H1 (cell line): ENCODE measurements around the gene DPY19L3. TPM values are rescaled to one million over a fixed set of nuclear protein-coding genes. Genes with fewer than 3 reads are reported as not detected.

Source experiments
- CTCF ChIA-PET: fragments of 300-600 bp; sonication (Branson Sonifier 250); formaldehyde crosslinking; loops from one replicate; lab custom pipeline; 2021; ENCODE audit not compliant: partially characterized antibody; lab: Charles Lee
- POLR2A ChIA-PET: fragments of 300-600 bp; sonication (Branson Sonifier 250); formaldehyde crosslinking; loops from one replicate; lab custom pipeline; 2021; ENCODE audit warnings: inconsistent platforms; ENCODE audit not compliant: partially characterized antibody; lab: Charles Lee
- DNase-seq, 2 experiments: peaks; one replicate each; pipeline versions ENCODE4 v3.0.0 to v3.0.0-alpha.2; 2010 to 2022; ENCODE audit warnings: low spot score in 2 of 2, low read depth in 1 of 2, mixed read lengths in 1 of 2
- FAIRE-seq: peaks from 2 replicates; lab custom pipeline; 2011; peaks lifted over from hg19 to GRCh38; lab: Jason Lieb, UNC
- H2AFZ ChIP-seq: 2 replicates; pipeline ENCODE4 v1.8.1; 2012; ENCODE audit warnings: low read length, inconsistent platforms
- H2AK5ac ChIP-seq: 2 replicates; pipeline ENCODE4 v1.6.1; 2013; ENCODE audit warnings: low read depth, low read length
- H2BK120ac ChIP-seq: replicated peaks from 2 replicates; pipeline ENCODE3; 2013; ENCODE audit warnings: low read depth, low read length, inconsistent platforms
- H2BK12ac ChIP-seq: 2 replicates; pipeline ENCODE4 v1.6.1; 2013; ENCODE audit warnings: low read depth, low read length
- H2BK15ac ChIP-seq: 2 replicates; pipeline ENCODE4 v1.6.1; 2013; ENCODE audit warnings: low read length
- H2BK20ac ChIP-seq: 2 replicates; pipeline ENCODE4 v1.6.1; 2013; ENCODE audit warnings: low read length
- H2BK5ac ChIP-seq: 2 replicates; pipeline ENCODE4 v1.6.1; 2013; ENCODE audit warnings: low read depth, low read length
- H3K14ac ChIP-seq: 2 replicates; pipeline ENCODE4 v1.6.1; 2013; ENCODE audit warnings: inconsistent platforms; ENCODE audit not compliant: insufficient read length
- H3K18ac ChIP-seq: 2 replicates; pipeline ENCODE4 v1.6.1; 2013; ENCODE audit warnings: low read length; ENCODE audit errors: extremely low read depth
- H3K23ac ChIP-seq: 2 replicates; pipeline ENCODE4 v1.6.1; 2013; ENCODE audit warnings: inconsistent platforms; ENCODE audit not compliant: insufficient read length
- H3K23me2 ChIP-seq: 2 replicates; pipeline ENCODE4 v1.6.1; 2013; ENCODE audit warnings: low read depth, low read length
- H3K27ac ChIP-seq: 2 replicates; pipeline ENCODE4 v1.6.1; 2011; ENCODE audit warnings: low read depth, low read length, inconsistent platforms
- H3K27me3 ChIP-seq, 4 experiments: replicated peaks in 1 of 4; 1 replicate in 1 of 4; 2 replicates in 3 of 4; pipeline versions ENCODE4 v1.6.1 to v1.8.1; 2011 to 2013; ENCODE audit warnings: low read length in 3 of 4, mild to moderate bottlenecking in 3 of 4, inconsistent platforms in 2 of 4, mixed read lengths in 2 of 4, moderate library complexity in 1 of 4; ENCODE audit not compliant: control insufficient read depth in 3 of 4, insufficient read depth in 3 of 4; ENCODE audit errors: extremely low read depth in 1 of 4
- H3K36me3 ChIP-seq, 4 experiments: 2 replicates each; pipeline versions ENCODE4 v1.6.1 to v1.8.1; 2011 to 2013; ENCODE audit warnings: mild to moderate bottlenecking in 4 of 4, low read length in 3 of 4, moderate library complexity in 2 of 4, control low read depth in 1 of 4, inconsistent platforms in 1 of 4; ENCODE audit not compliant: insufficient read depth in 4 of 4, control insufficient read depth in 2 of 4
- H3K4ac ChIP-seq: replicated peaks from 2 replicates; pipeline ENCODE3; 2013; ENCODE audit warnings: low read length, low read depth, mixed read lengths, inconsistent platforms; ENCODE audit not compliant: insufficient read length
- H3K4me1 ChIP-seq, 4 experiments: replicated peaks in 1 of 4; 1 replicate in 1 of 4; 2 replicates in 3 of 4; pipeline versions ENCODE4 v1.6.1 to v1.8.1; 2011 to 2013; ENCODE audit warnings: low read length in 3 of 4, inconsistent platforms in 2 of 4, mixed read lengths in 1 of 4; ENCODE audit not compliant: insufficient read depth in 4 of 4, control insufficient read depth in 3 of 4
- H3K4me2 ChIP-seq, 2 experiments: 2 replicates each; pipeline versions ENCODE4 v1.6.1 to v1.8.1; 2011 to 2013; ENCODE audit warnings: low read depth in 2 of 2, low read length in 2 of 2, control low read depth in 1 of 2, inconsistent platforms in 1 of 2, mild to moderate bottlenecking in 1 of 2; ENCODE audit not compliant: insufficient read depth in 1 of 2
- H3K4me3 ChIP-seq, 4 experiments: fragments of 200-600, 300-600 bp in 1 of 4; sonication (generic), shearing (Covaris generic), sonication (Bioruptor Twin) in 1 of 4; 2 replicates each; pipeline versions ENCODE4 v1.5.1 to v1.8.1; 2011 to 2016; ENCODE audit warnings: low read length in 4 of 4, low read depth in 3 of 4, control low read depth in 2 of 4, inconsistent platforms in 2 of 4, mild to moderate bottlenecking in 2 of 4, mixed read lengths in 1 of 4, moderate library complexity in 1 of 4; ENCODE audit not compliant: insufficient read depth in 2 of 4; ENCODE audit errors: extremely low read depth in 1 of 4
- H3K56ac ChIP-seq: replicated peaks from 2 replicates; pipeline ENCODE3; 2013; ENCODE audit warnings: low read depth, mild to moderate bottlenecking, mixed read lengths, low read length, inconsistent platforms; ENCODE audit not compliant: insufficient read length
- H3K79me1 ChIP-seq: 2 replicates; pipeline ENCODE4 v1.6.1; 2013; ENCODE audit warnings: low read depth, low read length, control low read depth
- H3K79me2 ChIP-seq, 2 experiments: 2 replicates each; pipeline versions ENCODE4 v1.6.1 to v1.8.1; 2012 to 2013; ENCODE audit warnings: low read length in 2 of 2, mild to moderate bottlenecking in 2 of 2, inconsistent platforms in 1 of 2; ENCODE audit not compliant: insufficient read depth in 2 of 2, control insufficient read depth in 1 of 2
- H3K9ac ChIP-seq, 4 experiments: replicated peaks in 1 of 4; 1 replicate in 1 of 4; 2 replicates in 3 of 4; pipeline versions ENCODE4 v1.6.1 to v1.8.1; 2011 to 2013; ENCODE audit warnings: low read depth in 3 of 4, low read length in 3 of 4, control low read depth in 2 of 4, mild to moderate bottlenecking in 2 of 4, moderate library complexity in 2 of 4, inconsistent platforms in 1 of 4; ENCODE audit errors: extremely low read depth in 1 of 4
- H3K9me3 ChIP-seq, 2 experiments: 2 replicates each; pipeline versions ENCODE4 v1.6.1 to v1.8.1; 2012 to 2013; ENCODE audit warnings: mild to moderate bottlenecking in 2 of 2, moderate library complexity in 2 of 2, control low read depth in 1 of 2, inconsistent platforms in 1 of 2, low read depth in 1 of 2, low read length in 1 of 2, mixed read lengths in 1 of 2; ENCODE audit not compliant: insufficient read depth in 2 of 2
- H4K20me1 ChIP-seq, 2 experiments: replicated peaks in 1 of 2; 2 replicates each; pipeline versions ENCODE3 to v1.8.1; 2011 to 2013; ENCODE audit warnings: inconsistent platforms in 2 of 2, low read length in 2 of 2, mild to moderate bottlenecking in 1 of 2; ENCODE audit not compliant: insufficient read depth in 2 of 2, control insufficient read depth in 1 of 2
- H4K5ac ChIP-seq: 2 replicates; pipeline ENCODE4 v1.6.1; 2013; ENCODE audit warnings: low read length, low read depth, mixed read lengths, inconsistent platforms; ENCODE audit not compliant: insufficient read length
- H4K8ac ChIP-seq: 2 replicates; pipeline ENCODE4 v1.8.0; 2013; ENCODE audit warnings: mild to moderate bottlenecking, moderate library complexity, low read length, inconsistent platforms; ENCODE audit not compliant: insufficient read depth; ENCODE audit errors: extremely low read depth
- H4K91ac ChIP-seq: replicated peaks from 2 replicates; pipeline ENCODE3; 2013; ENCODE audit warnings: low read length, mixed read lengths, inconsistent platforms; ENCODE audit not compliant: insufficient read length
- CBX5 ChIP-seq: fragments of 300-800, 300-1000 bp; sonication (generic); IDR thresholded peaks from 2 replicates; pipeline ENCODE4 v1.7.1; 2016; ENCODE audit warnings: antibody characterized with exemption, low read length, low read depth
- E2F6 ChIP-seq: IDR thresholded peaks from 2 replicates; pipeline ENCODE4 v1.6.1; 2012; ENCODE audit warnings: inconsistent platforms
- EZH2 ChIP-seq: fragments of 200-600 bp; sonication (generic); IDR thresholded peaks from 2 replicates; pipeline ENCODE4 v1.7.1; 2012; ENCODE audit warnings: low read depth, mild to moderate bottlenecking, moderate library complexity, low read length, inconsistent platforms; ENCODE audit not compliant: severe bottlenecking
- JUND ChIP-seq: IDR thresholded peaks from 2 replicates; pipeline ENCODE4 v1.6.1; 2011; ENCODE audit warnings: mild to moderate bottlenecking, improper control_type of control experiment, low read length
- KDM4A ChIP-seq: IDR thresholded peaks from one replicate; pipeline ENCODE4 v1.7.1; 2012; ENCODE audit warnings: low read depth, mild to moderate bottlenecking, moderate library complexity, low read length, inconsistent platforms; ENCODE audit not compliant: severe bottlenecking
- NANOG ChIP-seq: IDR thresholded peaks from 2 replicates; pipeline ENCODE4 v1.6.1; 2011; ENCODE audit warnings: low read length, low read depth, mild to moderate bottlenecking, inconsistent platforms; ENCODE audit not compliant: insufficient read depth, poor library complexity, severe bottlenecking
- RAD21 ChIP-seq, 2 experiments: IDR thresholded peaks in 1 of 2; conservative IDR thresholded peaks in 1 of 2; 2 replicates each; pipeline ENCODE4 v1.6.1; 2011; ENCODE audit warnings: low read depth in 2 of 2, low read length in 2 of 2, improper control_type of control experiment in 1 of 2, inconsistent platforms in 1 of 2, mild to moderate bottlenecking in 1 of 2, moderate library complexity in 1 of 2
- RBBP5 ChIP-seq: IDR thresholded peaks from 2 replicates; pipeline ENCODE4 v1.7.1; 2012; ENCODE audit warnings: low read depth, mild to moderate bottlenecking, inconsistent platforms, low read length, moderate library complexity, borderline replicate concordance
- WGBS, 2 experiments: shearing (Covaris generic) in 1 of 2; methylation state at CpG; one replicate each; pipeline versions ENCODE4 v1.1.6 to v1.1.7; 2013 to 2015; ENCODE audit warnings: low lambda C conversion rate in 2 of 2, mixed read lengths in 2 of 2, inconsistent platforms in 1 of 2, low coverage in 1 of 2, missing lambda C conversion rate in 1 of 2; ENCODE audit not compliant: insufficient replicate concordance in 2 of 2, insufficient coverage in 1 of 2, insufficient read length in 1 of 2; ENCODE audit errors: extremely low coverage in 1 of 2, missing lambda C conversion rate in 1 of 2; 5-methylcytosine and 5-hydroxymethylcytosine counted together
- polyA plus RNA-seq, 7 experiments: library from polyadenylated mRNA; depleted of rRNA in 3 of 7; stranded (reverse) in 5 of 7; unstranded in 2 of 7; fragments of >200 nt in 5 of 7; fragments of 200-250 nt in 2 of 7; gene quantifications; 1 replicate in 5 of 7; 2 replicates in 1 of 7; 4 replicates in 1 of 7; pipeline versions ENCODE4 v1.2.1 to v1.2.3, GENCODE V29; 2011 to 2013; ENCODE audit warnings: missing spikeins in 2 of 7, mixed read lengths in 2 of 7
- total RNA-seq: library from RNA; stranded (reverse); fragmentation: NEBNext Ultra II Directional; extraction: Animal tissue kit (Norgen Biotek cat#: 25700); gene quantifications from 2 replicates; pipeline ENCODE4 v1.2.1, GENCODE V29; 2021
- TF ChIP-seq, protein P1 (sequence below): IDR thresholded peaks from 2 replicates; pipeline ENCODE4 v1.6.1; 2012; ENCODE audit warnings: low read length, inconsistent platforms
- TF ChIP-seq, protein P2 (sequence below): IDR thresholded peaks from 2 replicates; pipeline ENCODE4 v1.6.1; 2011; ENCODE audit warnings: low read length, improper control_type of control experiment

DPY19L3 gene
- total and polyA plus RNA-seq, 2 of the 8 experiments (the other 6 are each of a cell fraction or from before 2014, with no cell fraction given): 35.3 to 60.2 TPM

GRCh38 chr19:32489971-32490370 is 84.4 kb downstream of the DPY19L3 start:
- no peak overlapping the region for H2BK5ac ChIP-seq
- WGBS, 2 experiments: 89% methylated on average over 2 of the region's 2 CpGs; no CpG with 5 or more reads in 1 of the 2 experiments
- FAIRE-seq (no peak), DNase-seq (no peak)
- H4K20me1 ChIP-seq: no peaks in the 10 kb centered on the region
- H3K4ac ChIP-seq: no peak overlapping the region
- H3K9ac ChIP-seq: no peak overlapping the region
- no peak overlapping the region for H3K4me2 ChIP-seq
- no peak overlapping the region for H2AFZ ChIP-seq
- ChIA-PET POLR2A (no interaction called here), CTCF (no interaction called here)
- H3K27me3 ChIP-seq: no peaks in the 10 kb centered on the region
- no peak overlapping the region for H2AK5ac ChIP-seq
- H3K18ac ChIP-seq: no peak overlapping the region
- H2BK12ac ChIP-seq: no peak overlapping the region
- no peak overlapping the region for H4K91ac ChIP-seq
- H3K9me3 ChIP-seq: no peaks in the 10 kb centered on the region
- H4K8ac ChIP-seq: no peak overlapping the region
- no peak overlapping the region for H2BK15ac ChIP-seq
- H3K79me1 ChIP-seq: no peaks in the 10 kb centered on the region
- H3K23me2 ChIP-seq: no peaks in the 10 kb centered on the region
- H3K14ac ChIP-seq: no peak overlapping the region
- no peak overlapping the region for H3K23ac ChIP-seq
- no peak overlapping the region for H2BK20ac ChIP-seq
- H3K4me3 ChIP-seq: no peak overlapping the region
- H3K4me1 ChIP-seq: no peaks in the 10 kb centered on the region; a peak in 1 of 7 replicates
- H3K36me3 ChIP-seq: peaks cover 0 to 17% (median under 1%) of the 10 kb centered on the region in 4 experiments; a peak in 3 of 8 replicates
- no peaks in the 10 kb centered on the region for H3K79me2 ChIP-seq
- no peak overlapping the region for H3K27ac ChIP-seq
- no peak overlapping the region for H2BK120ac ChIP-seq
- no peak overlapping the region for H4K5ac ChIP-seq
- H3K56ac ChIP-seq: no peak overlapping the region
- TF ChIP-seq RBBP5: no peak
- TF ChIP-seq CBX5: no peak
- TF ChIP-seq, protein P1, sequence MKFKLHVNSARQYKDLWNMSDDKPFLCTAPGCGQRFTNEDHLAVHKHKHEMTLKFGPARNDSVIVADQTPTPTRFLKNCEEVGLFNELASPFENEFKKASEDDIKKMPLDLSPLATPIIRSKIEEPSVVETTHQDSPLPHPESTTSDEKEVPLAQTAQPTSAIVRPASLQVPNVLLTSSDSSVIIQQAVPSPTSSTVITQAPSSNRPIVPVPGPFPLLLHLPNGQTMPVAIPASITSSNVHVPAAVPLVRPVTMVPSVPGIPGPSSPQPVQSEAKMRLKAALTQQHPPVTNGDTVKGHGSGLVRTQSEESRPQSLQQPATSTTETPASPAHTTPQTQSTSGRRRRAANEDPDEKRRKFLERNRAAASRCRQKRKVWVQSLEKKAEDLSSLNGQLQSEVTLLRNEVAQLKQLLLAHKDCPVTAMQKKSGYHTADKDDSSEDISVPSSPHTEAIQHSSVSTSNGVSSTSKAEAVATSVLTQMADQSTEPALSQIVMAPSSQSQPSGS: no peak
- TF ChIP-seq JUND: no peak
- TF ChIP-seq RAD21 (IDR thresholded peaks at IDR 0.05 in 1 of 2, conservative IDR thresholded peaks at IDR 0.05 in 1 of 2; ENCODE audit: low read depth in 2 of 2, low read length in 2 of 2): no peak
- no peak for TF ChIP-seq NANOG
- TF ChIP-seq, protein P2, sequence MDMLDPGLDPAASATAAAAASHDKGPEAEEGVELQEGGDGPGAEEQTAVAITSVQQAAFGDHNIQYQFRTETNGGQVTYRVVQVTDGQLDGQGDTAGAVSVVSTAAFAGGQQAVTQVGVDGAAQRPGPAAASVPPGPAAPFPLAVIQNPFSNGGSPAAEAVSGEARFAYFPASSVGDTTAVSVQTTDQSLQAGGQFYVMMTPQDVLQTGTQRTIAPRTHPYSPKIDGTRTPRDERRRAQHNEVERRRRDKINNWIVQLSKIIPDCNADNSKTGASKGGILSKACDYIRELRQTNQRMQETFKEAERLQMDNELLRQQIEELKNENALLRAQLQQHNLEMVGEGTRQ: no peak
- no peak for TF ChIP-seq KDM4A
- no peak for TF ChIP-seq EZH2
- no peak for TF ChIP-seq E2F6
